ENCODE results near the gene HSD17B1. TPM values are rescaled to one million over a fixed set of nuclear protein-coding genes. Genes with fewer than 3 reads are reported as not detected.
A peak's percentile ranks its signal among the peaks of the same experiment; 100 is the strongest.

The HSD17B1 gene
- total and polyA plus RNA-seq, 2 of the 13 experiments (the other 11 are each of a cell fraction or from before 2014, with no cell fraction given): 0.54 to 0.93 TPM

- TF ChIP-seq ZNF501 (CRISPR knock-in tag; IDR thresholded peaks at IDR 0.05) (no peak), DMAP1 (CRISPR knock-in tag; IDR thresholded peaks at IDR 0.05) (no peak), HNF1A (IDR thresholded peaks at IDR 0.05; ENCODE audit: low read depth) (no peak), HNF1A (CRISPR knock-in tag; IDR thresholded peaks at IDR 0.05; ENCODE audit: borderline replicate concordance) (0 out of 2 replicates have a peak, but pooled peaks have one; percentile 1), HNRNPL (IDR thresholded peaks at IDR 0.05; ENCODE audit: low read depth, low read length) (no peak), ARID2 (CRISPR knock-in tag; IDR thresholded peaks at IDR 0.05; ENCODE audit: borderline replicate concordance) (no peak), BORCS8-MEF2B (CRISPR knock-in tag; IDR thresholded peaks at IDR 0.05) (0 out of 2 replicates have a peak, but pooled peaks have one; percentile 17), LRRFIP1 (CRISPR knock-in tag; conservative IDR thresholded peaks at IDR 0.05) (no peak), STAT6 (CRISPR knock-in tag; IDR thresholded peaks at IDR 0.05; ENCODE audit: borderline replicate concordance) (no peak), GATAD2A (CRISPR knock-in tag; IDR thresholded peaks at IDR 0.05) (no peak), CENPBD1 (CRISPR knock-in tag; IDR thresholded peaks at IDR 0.05; ENCODE audit: borderline replicate concordance, low read depth) (no peak), ZFP37 (CRISPR knock-in tag; IDR thresholded peaks at IDR 0.05; ENCODE audit: borderline replicate concordance) (no peak), PHF8 (CRISPR knock-in tag; IDR thresholded peaks at IDR 0.05) (no peak), ZC3H4 (CRISPR knock-in tag; IDR thresholded peaks at IDR 0.05; ENCODE audit: borderline replicate concordance) (peak; percentile 55), ZNF24 (IDR thresholded peaks at IDR 0.05) (peak; percentile 64; the same call in 1 of the 2 replicates), ZNF468 (CRISPR knock-in tag; IDR thresholded peaks at IDR 0.05) (no peak), ZMAT5 (CRISPR knock-in tag; IDR thresholded peaks at IDR 0.05; ENCODE audit: borderline replicate concordance, low read depth) (no peak)
Observed at GRCh38 chr17:42537826-42538451, 14.8 kb upstream of the HSD17B1 start (continued).
